ENCODE data around the gene CDK14.

CDK14 gene

GRCh38 chr7:90654718-90655427 is 58.8 kb downstream of the CDK14 start:
- no peak for DNase-seq (ENCODE audit: low read depth in 1 of 2, low spot score in 1 of 2)
- TF ChIP-seq REST (IDR thresholded peaks at IDR 0.05; ENCODE audit: insufficient replicate concordance, low read depth) (no peak), SPI1 (IDR thresholded peaks at IDR 0.05; ENCODE audit: borderline replicate concordance, low read depth) (no peak), CTCF (IDR thresholded peaks at IDR 0.05; ENCODE audit: insufficient read depth, low read length) (no peak), GABPA (IDR thresholded peaks at IDR 0.05; ENCODE audit: low read depth) (no peak), POLR2AphosphoS5 (IDR thresholded peaks at IDR 0.05; ENCODE audit: low read depth) (no peak)
- H3K4me3 ChIP-seq (replicated peaks; ENCODE audit: insufficient read depth, low read length) = no peak overlapping the region
- no peaks in the 10 kb centered on the region for H3K27me3 ChIP-seq (ENCODE audit: insufficient read depth, poor library complexity, severe bottlenecking)
- no peak overlapping the region for H3K27ac ChIP-seq (replicated peaks)

- no peaks in the 10 kb centered on the region for H3K27me3 ChIP-seq (ENCODE audit: insufficient read depth, poor library complexity, severe bottlenecking)
- TF ChIP-seq GABPA (IDR thresholded peaks at IDR 0.05; ENCODE audit: low read depth) (no peak), REST (IDR thresholded peaks at IDR 0.05; ENCODE audit: insufficient replicate concordance, low read depth) (no peak), CTCF (IDR thresholded peaks at IDR 0.05; ENCODE audit: insufficient read depth, low read length) (no peak), POLR2AphosphoS5 (IDR thresholded peaks at IDR 0.05; ENCODE audit: low read depth) (no peak), SPI1 (IDR thresholded peaks at IDR 0.05; ENCODE audit: borderline replicate concordance, low read depth) (no peak)
- no peak for DNase-seq (ENCODE audit: low read depth in 1 of 2, low spot score in 1 of 2)
- H3K4me3 ChIP-seq (replicated peaks; ENCODE audit: insufficient read depth, low read length) = no peak overlapping the region
- no peak overlapping the region for H3K27ac ChIP-seq (replicated peaks)
Measured at GRCh38 chr7:90655566-90655965, 59.4 kb downstream of the CDK14 start.

- no peak for TF ChIP-seq POLR2AphosphoS5 (IDR thresholded peaks at IDR 0.05; ENCODE audit: low read depth)
- no peak for TF ChIP-seq GABPA (IDR thresholded peaks at IDR 0.05; ENCODE audit: low read depth)
- no peak for TF ChIP-seq SPI1 (IDR thresholded peaks at IDR 0.05; ENCODE audit: borderline replicate concordance, low read depth)
- no peak for TF ChIP-seq REST (IDR thresholded peaks at IDR 0.05; ENCODE audit: insufficient replicate concordance, low read depth)
- no peak for TF ChIP-seq CTCF (IDR thresholded peaks at IDR 0.05; ENCODE audit: insufficient read depth, low read length)
- no peak for DNase-seq (ENCODE audit: low read depth in 1 of 2, low spot score in 1 of 2)
Measured at GRCh38 chr7:90657481-90657880, 61.4 kb downstream of the CDK14 start.

More at GRCh38 chr7:90657481-90657880, 61.4 kb downstream of the CDK14 start:
- H3K27ac ChIP-seq (replicated peaks) = no peak overlapping the region
- no peaks in the 10 kb centered on the region for H3K27me3 ChIP-seq (ENCODE audit: insufficient read depth, poor library complexity, severe bottlenecking)
- no peak overlapping the region for H3K4me3 ChIP-seq (replicated peaks; ENCODE audit: insufficient read depth, low read length)
